ENCODE measurements around the gene NFKBIL1. TPM values are rescaled to one million over a fixed set of nuclear protein-coding genes. Genes with fewer than 3 reads are reported as not detected.
A peak's percentile ranks its signal among the peaks of the same experiment; 100 is the strongest.
"Not testable (repeated sequence)": the region's sequence is repeated elsewhere in the genome, so short reads cannot be mapped to it uniquely, and the experiment has no call there.

NFKBIL1 gene
- total RNA-seq (10 to 100 TPM in 4 of 5 experiments, 1 to 10 TPM in 1; 8.7 to 17.2 (median 11.6) TPM), polyA plus RNA-seq (10 to 100 TPM in 1 of 2 donors, 1 to 10 TPM in 1; 9.4 to 13.8 TPM), total RNA-seq (10.2 reads per million, percentile 36 among the genes with 10 or more reads in this experiment)

- ATAC-seq (peak; percentile 91), DNase-seq (peak; percentile 53 to 90 (median 84))
- CTCF ChIA-PET: interaction anchor here (0.7 to 13.5 kb wide), 5 partner anchors 13 to 286 kb away, joined by 3 to 501 read pairs (median 4); partner anchors contain the start of genes LST1, LTB, NCR3 and TNF
- H3K36me3 Mint-ChIP-seq: peaks cover 0 to 3% (median 0%) of the 10 kb centered on the region in 5 donors
- no peaks in the 10 kb centered on the region for H3K27me3 ChIP-seq (ENCODE audit: control insufficient read depth in 2 of 2, insufficient read depth in 2 of 2, low read length in 2 of 2)
- peak within 1 kb of the TSS; percentile 89 for H3K27ac ChIP-seq (ENCODE audit: low read depth, low read length)
- peaks cover 0 to 1% (median 0%) of the 10 kb centered on the region in 11 donors for H3K9me3 Mint-ChIP-seq
- intact Hi-C loops (cut with micrococcal nuclease): loop anchor here (1.0 to 10.0 kb wide), 16 partner anchors 25 to 412 kb away; partner anchors contain the start of genes BAG6 (in 2 of the 2), PRRC2A (in 2 of the 2), ABHD16A (in 1 of the 2) and EHMT2 (in 1 of the 2)
- peak within 1 kb of the TSS; percentile 78 to 98 (median 95) for H3K27ac Mint-ChIP-seq
- H3K36me3 ChIP-seq (ENCODE audit: control insufficient read depth in 2 of 3, insufficient read depth in 3 of 3, low read length in 3 of 3): no peaks in the 10 kb centered on the region
- H3K4me3 ChIP-seq (ENCODE audit: low read length): peak within 1 kb of the TSS; percentile 68
- peak within 1 kb of the TSS; percentile 81 to 97 (median 91) for H3K4me3 Mint-ChIP-seq
- peaks cover 22 to 57% (median 48%) of the 10 kb centered on the region in 7 donors for H3K4me1 Mint-ChIP-seq
- no peaks in the 10 kb centered on the region for H3K9me3 ChIP-seq (ENCODE audit: control insufficient read depth in 2 of 3, low read length in 3 of 3)
- POLR2A ChIA-PET: interaction anchor here (0.6 to 53.8 kb wide), 8 partner anchors 10 to 1425 kb away, joined by 3 to 3078 read pairs (median 5); partner anchors contain the start of genes AIF1, LSM2, LST1 and LTA
- H3K27me3 Mint-ChIP-seq: no peaks in the 10 kb centered on the region
- peaks cover 22 to 31% of the 10 kb centered on the region in 2 donors for H3K4me1 ChIP-seq (ENCODE audit: control insufficient read depth in 2 of 2, insufficient read depth in 2 of 2, low read length in 2 of 2)
These were observed at the start of gene NFKBIL1 for GRCh38 chr6:31546958-31547726. Gene NFKBIL1 (plus strand): TSS chr6:31547608. CDS start chr6:31547695, 87 bp downstream.

- no peak for DNase-seq
- Mint-ChIP-seq H3K36me3 (peaks cover 0 to 16% (median 0%) of the 10 kb centered on the region in 5 donors), H3K27me3 (no peaks in the 10 kb centered on the region)
These were observed 48.7 kb upstream of the NFKBIL1 start for GRCh38 chr6:31498748-31499147.

DNA sequence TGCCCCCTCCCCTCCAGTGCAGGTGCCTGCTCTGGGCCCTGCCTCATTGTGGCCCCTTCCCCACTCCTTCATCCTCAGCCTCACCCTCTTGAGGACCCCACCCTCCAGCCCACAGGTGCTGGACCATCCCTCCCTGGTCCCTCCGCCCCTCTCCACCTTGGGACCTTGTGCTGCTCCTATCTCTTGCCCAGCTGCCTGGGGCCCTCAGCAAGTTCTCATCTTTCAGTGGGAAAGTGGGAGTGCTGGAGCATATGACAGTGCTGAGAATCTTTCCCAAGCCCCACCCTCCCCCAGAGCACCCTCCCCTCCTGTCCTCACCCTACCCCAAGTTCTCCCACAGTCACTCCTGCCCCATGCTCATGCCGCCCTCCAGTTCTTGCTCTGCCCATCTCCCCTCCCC, 47.8 kb upstream of the NFKBIL1 start:
- CTCF ChIA-PET: not testable (repeated sequence)
- intact Hi-C loops (cut with micrococcal nuclease): loop anchor here (10.0 kb wide), 3 partner anchors 335 to 695 kb away; partner anchors contain the start of genes GPSM3 (in 1 of the 2), NEU1 (in 1 of the 2) and PBX2 (in 1 of the 2)
- POLR2A ChIA-PET: interaction anchor here (7.8 kb wide), 1 partner anchor 41 kb away, joined by 77 read pairs; the partner anchor contains the start of gene DDX39B

More at GRCh38 chr6:31498748-31499147, 48.7 kb upstream of the NFKBIL1 start:
- H3K9me3 ChIP-seq (ENCODE audit: control insufficient read depth in 2 of 3, low read length in 3 of 3): no peaks in the 10 kb centered on the region
- no peak overlapping the region for H3K4me3 ChIP-seq (ENCODE audit: low read length)
- intact Hi-C loops (cut with micrococcal nuclease): loop anchor here (10.0 kb wide), 3 partner anchors 336 to 696 kb away; partner anchors contain the start of genes GPSM3 (in 1 of the 2), NEU1 (in 1 of the 2) and PBX2 (in 1 of the 2)
- H3K36me3 ChIP-seq (ENCODE audit: control insufficient read depth in 2 of 3, insufficient read depth in 3 of 3, low read length in 3 of 3): peaks cover 0 to 8% (median 0%) of the 10 kb centered on the region in 3 experiments
- no peak overlapping the region for H3K27ac ChIP-seq (ENCODE audit: low read depth, low read length)
- CTCF ChIA-PET: interaction anchor here (1.0 kb wide), 1 partner anchor 35 kb away, joined by 3 read pairs; no protein-coding TSS in a partner anchor
- Mint-ChIP-seq H3K4me3 (peak overlapping the region; percentile 86 to 95 (median 90)), H3K9me3 (no peaks in the 10 kb centered on the region), H3K27ac (peak overlapping the region; percentile 55 to 91 (median 83)), H3K4me1 (peaks cover 34 to 76% (median 69%) of the 10 kb centered on the region in 7 donors)
- H3K27me3 ChIP-seq (ENCODE audit: control insufficient read depth in 2 of 2, insufficient read depth in 2 of 2, low read length in 2 of 2): no peaks in the 10 kb centered on the region
- POLR2A ChIA-PET: interaction anchor here (1.2 to 7.8 kb wide), 2 partner anchors 36 to 41 kb away, joined by 3 to 77 read pairs; partner anchors contain the start of gene DDX39B
- peaks cover 8 to 20% of the 10 kb centered on the region in 2 donors for H3K4me1 ChIP-seq (ENCODE audit: control insufficient read depth in 2 of 2, insufficient read depth in 2 of 2, low read length in 2 of 2)
- no peak for ATAC-seq

DNA sequence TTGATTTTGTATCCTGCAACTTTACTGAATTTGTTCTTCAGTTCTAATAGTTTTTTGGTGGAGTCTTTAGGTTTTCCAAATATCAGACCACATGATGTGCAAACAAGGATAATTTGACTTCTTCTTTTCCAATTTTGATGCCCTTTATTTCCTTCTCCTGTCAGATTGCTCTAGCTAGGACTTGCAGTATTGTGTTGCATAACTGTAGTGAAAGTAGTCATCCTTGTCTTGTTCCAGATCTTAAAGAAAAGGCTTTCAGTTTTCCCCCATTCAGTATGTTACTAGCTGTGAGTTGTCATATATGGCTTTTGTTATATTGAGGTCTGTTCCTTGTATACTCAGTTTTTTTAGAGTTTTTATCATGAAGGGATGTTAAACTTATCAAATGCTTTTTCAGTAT, 44.8 kb upstream of the NFKBIL1 start:
- POLR2A ChIA-PET: interaction anchor here (0.6 to 0.7 kb wide), 2 partner anchors 9 to 112 kb away, joined by 3 read pairs; partner anchors contain the start of gene AIF1
- no peak overlapping the region for H3K27ac Mint-ChIP-seq
- peaks cover 10 to 58% (median 47%) of the 10 kb centered on the region in 7 donors for H3K4me1 Mint-ChIP-seq
- Histone ChIP-seq H3K27ac (ENCODE audit: low read depth, low read length) (no peak overlapping the region), H3K27me3 (ENCODE audit: control insufficient read depth in 2 of 2, insufficient read depth in 2 of 2, low read length in 2 of 2) (no peaks in the 10 kb centered on the region), H3K4me3 (ENCODE audit: low read length) (no peak overlapping the region), H3K36me3 (ENCODE audit: control insufficient read depth in 2 of 3, insufficient read depth in 3 of 3, low read length in 3 of 3) (peaks cover 4 to 22% (median 12%) of the 10 kb centered on the region in 3 experiments), H3K9me3 (ENCODE audit: control insufficient read depth in 2 of 3, low read length in 3 of 3) (no peaks in the 10 kb centered on the region), H3K4me1 (ENCODE audit: control insufficient read depth in 2 of 2, insufficient read depth in 2 of 2, low read length in 2 of 2) (peaks cover 0 to 1% of the 10 kb centered on the region in 2 donors)
- intact Hi-C loops (cut with micrococcal nuclease): no loop called here
- no peak for ATAC-seq
- H3K4me3 Mint-ChIP-seq: no peak overlapping the region
- CTCF ChIA-PET: interaction anchor here (0.6 kb wide), 1 partner anchor 152 kb away, joined by 3 read pairs; no protein-coding TSS in a partner anchor
- no peaks in the 10 kb centered on the region for H3K27me3 Mint-ChIP-seq
- DNase-seq: no peak
- H3K36me3 Mint-ChIP-seq: peaks cover 0 to 20% (median 0%) of the 10 kb centered on the region in 5 donors
- no peaks in the 10 kb centered on the region for H3K9me3 Mint-ChIP-seq

More for the DNA sequence above, 47.8 kb upstream of the NFKBIL1 start:
- H3K9me3 ChIP-seq (ENCODE audit: control insufficient read depth in 2 of 3, low read length in 3 of 3); H3K27ac ChIP-seq (ENCODE audit: low read depth, low read length); H3K27me3 ChIP-seq (ENCODE audit: control insufficient read depth in 2 of 2, insufficient read depth in 2 of 2, low read length in 2 of 2); H3K27me3 Mint-ChIP-seq; H3K36me3 ChIP-seq (ENCODE audit: control insufficient read depth in 2 of 3, insufficient read depth in 3 of 3, low read length in 3 of 3); ATAC-seq; DNase-seq; H3K4me3 ChIP-seq (ENCODE audit: low read length); H3K9me3 Mint-ChIP-seq: not testable (repeated sequence)
- peak overlapping the region in 7 of 10 donors; percentile 25 to 95 (median 89) for H3K4me3 Mint-ChIP-seq
- H3K4me1 ChIP-seq (ENCODE audit: control insufficient read depth in 2 of 2, insufficient read depth in 2 of 2, low read length in 2 of 2): peaks cover 8 to 20% of the 10 kb centered on the region in 2 donors
- peak overlapping the region in 2 of 9 donors; percentile 55 to 89 for H3K27ac Mint-ChIP-seq
- peaks cover 0 to 15% (median 0%) of the 10 kb centered on the region in 5 donors for H3K36me3 Mint-ChIP-seq
- H3K4me1 Mint-ChIP-seq: peaks cover 31 to 77% (median 69%) of the 10 kb centered on the region in 7 donors

DNA sequence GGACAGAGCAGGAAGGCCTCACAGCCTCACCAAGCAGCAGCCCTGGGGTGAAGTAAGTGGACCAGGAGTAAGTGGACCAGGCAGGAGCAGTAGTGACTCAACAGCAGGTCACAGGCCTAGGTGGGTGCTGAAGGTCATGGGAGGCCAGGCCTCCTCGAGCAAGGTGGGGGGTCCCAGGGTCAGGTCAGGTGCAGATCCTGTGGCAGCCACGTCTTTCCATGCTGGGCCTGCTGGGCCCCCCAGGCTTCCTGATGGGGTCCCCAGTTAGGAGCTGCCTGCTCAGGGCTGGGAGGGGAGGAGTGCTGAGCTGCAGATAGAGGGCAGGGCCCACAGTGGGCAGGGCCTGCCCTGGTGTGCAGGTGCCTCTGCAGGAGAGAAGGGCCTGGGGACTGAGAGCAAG, 38.4 kb upstream of the NFKBIL1 start:
- H3K4me1 ChIP-seq (ENCODE audit: control insufficient read depth in 2 of 2, insufficient read depth in 2 of 2, low read length in 2 of 2); H3K27me3 Mint-ChIP-seq; CTCF ChIA-PET; H3K27ac ChIP-seq (ENCODE audit: low read depth, low read length); intact Hi-C loops (cut with micrococcal nuclease); H3K9me3 ChIP-seq (ENCODE audit: control insufficient read depth in 2 of 3, low read length in 3 of 3); H3K4me3 ChIP-seq (ENCODE audit: low read length); ATAC-seq; H3K9me3 Mint-ChIP-seq; H3K4me3 Mint-ChIP-seq; H3K27me3 ChIP-seq (ENCODE audit: control insufficient read depth in 2 of 2, insufficient read depth in 2 of 2, low read length in 2 of 2); POLR2A ChIA-PET; DNase-seq: not testable (repeated sequence)
- H3K27ac Mint-ChIP-seq: peak overlapping the region in 1 of 9 donors; percentile 68
- peaks cover 0 to 41% (median 12%) of the 10 kb centered on the region in 5 donors for H3K36me3 Mint-ChIP-seq
- peaks cover 0 to 11% (median 5%) of the 10 kb centered on the region in 7 donors for H3K4me1 Mint-ChIP-seq
- peaks cover 8 to 56% (median 19%) of the 10 kb centered on the region in 3 experiments for H3K36me3 ChIP-seq (ENCODE audit: control insufficient read depth in 2 of 3, insufficient read depth in 3 of 3, low read length in 3 of 3)

GRCh38 chr6:31510007-31510406, 37.4 kb upstream of the NFKBIL1 start:
- H3K9me3 ChIP-seq (ENCODE audit: control insufficient read depth in 2 of 3, low read length in 3 of 3): no peaks in the 10 kb centered on the region
- ATAC-seq: no peak
- Mint-ChIP-seq H3K4me3 (no peak overlapping the region), H3K27me3 (no peaks in the 10 kb centered on the region), H3K9me3 (peaks cover 0 to under 1% (median 0%) of the 10 kb centered on the region in 11 donors), H3K4me1 (peaks cover 0 to 9% (median 3%) of the 10 kb centered on the region in 7 donors), H3K27ac (no peak overlapping the region), H3K36me3 (peaks cover 0 to 41% (median 12%) of the 10 kb centered on the region in 5 donors)
- no peaks in the 10 kb centered on the region for H3K27me3 ChIP-seq (ENCODE audit: control insufficient read depth in 2 of 2, insufficient read depth in 2 of 2, low read length in 2 of 2)
- H3K4me1 ChIP-seq (ENCODE audit: control insufficient read depth in 2 of 2, insufficient read depth in 2 of 2, low read length in 2 of 2): no peaks in the 10 kb centered on the region
- H3K4me3 ChIP-seq (ENCODE audit: low read length): no peak overlapping the region
- peaks cover 8 to 56% (median 19%) of the 10 kb centered on the region in 3 experiments for H3K36me3 ChIP-seq (ENCODE audit: control insufficient read depth in 2 of 3, insufficient read depth in 3 of 3, low read length in 3 of 3)
- intact Hi-C loops (cut with micrococcal nuclease): no loop called here
- CTCF ChIA-PET: no interaction called here
- POLR2A ChIA-PET: interaction anchor here (0.6 kb wide), 1 partner anchor 13 kb away, joined by 3 read pairs; no protein-coding TSS in a partner anchor
- no peak for DNase-seq
- no peak overlapping the region for H3K27ac ChIP-seq (ENCODE audit: low read depth, low read length)

All from naive thymus-derived CD4-positive, alpha-beta T cell (primary cell).